ENCODE measurements around the gene CUX1. TPM values are rescaled to one million over a fixed set of nuclear protein-coding genes. Genes with fewer than 3 reads are reported as not detected.
"Not testable (repeated sequence)": the region's sequence is repeated elsewhere in the genome, so short reads cannot be mapped to it uniquely, and the experiment has no call there.

Gene CUX1
- total RNA-seq, 2 donors from 2014 or later = 24.7 to 26.2 TPM

DNA sequence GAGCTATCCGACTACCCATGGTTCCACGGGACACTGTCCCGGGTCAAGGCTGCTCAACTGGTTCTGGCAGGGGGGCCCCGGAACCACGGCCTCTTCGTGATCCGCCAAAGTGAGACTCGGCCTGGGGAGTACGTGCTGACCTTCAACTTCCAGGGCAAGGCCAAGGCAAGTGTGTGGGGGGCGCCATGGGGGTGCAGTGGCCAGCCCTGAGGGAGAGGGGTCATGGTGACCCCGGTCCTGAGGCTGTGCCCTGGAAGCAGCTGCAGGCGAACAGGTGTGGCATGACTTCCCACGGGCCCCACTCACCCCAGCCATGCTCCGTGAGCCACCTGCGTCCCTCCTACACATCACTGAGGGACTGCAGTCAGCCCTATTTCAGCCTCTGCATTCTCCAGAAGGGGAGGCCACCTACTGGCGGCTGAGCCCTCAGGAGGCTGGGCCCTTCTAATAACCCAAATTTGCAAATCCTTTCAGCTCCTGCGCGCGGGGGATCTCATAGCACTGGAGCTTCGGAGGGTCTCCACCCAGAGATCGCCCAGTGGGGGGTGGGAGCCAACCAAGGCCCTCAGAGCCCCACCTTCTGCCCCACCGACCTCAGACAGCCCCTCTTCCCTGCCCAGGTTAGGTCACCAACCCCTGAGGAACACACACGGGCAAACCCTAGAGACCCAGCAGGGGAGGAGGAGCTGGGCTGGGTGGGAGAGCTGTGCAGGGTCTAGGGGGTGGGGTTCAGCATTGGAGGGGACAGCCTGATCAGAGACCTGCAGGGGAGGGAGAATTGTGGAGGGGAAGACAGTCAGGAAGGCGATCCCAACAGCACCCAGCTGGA is 500.0 kb downstream of the CUX1 start:
- DNase-seq (no peak), ATAC-seq (replicated peaks in 1 of 2) (no peak)
- H3K4me3 Mint-ChIP-seq = no peak overlapping the region
- no peaks in the 10 kb centered on the region for H3K4me1 Mint-ChIP-seq (ENCODE audit: low read depth)
- no peaks in the 10 kb centered on the region for H3K36me3 Mint-ChIP-seq (ENCODE audit: insufficient read depth in 2 of 2)
- no peaks in the 10 kb centered on the region for H3K9me3 Mint-ChIP-seq
- H3K27ac Mint-ChIP-seq = no peak overlapping the region
- H3K27me3 Mint-ChIP-seq (ENCODE audit: low read depth) = peaks cover 2% of the 10 kb centered on the region

DNA sequence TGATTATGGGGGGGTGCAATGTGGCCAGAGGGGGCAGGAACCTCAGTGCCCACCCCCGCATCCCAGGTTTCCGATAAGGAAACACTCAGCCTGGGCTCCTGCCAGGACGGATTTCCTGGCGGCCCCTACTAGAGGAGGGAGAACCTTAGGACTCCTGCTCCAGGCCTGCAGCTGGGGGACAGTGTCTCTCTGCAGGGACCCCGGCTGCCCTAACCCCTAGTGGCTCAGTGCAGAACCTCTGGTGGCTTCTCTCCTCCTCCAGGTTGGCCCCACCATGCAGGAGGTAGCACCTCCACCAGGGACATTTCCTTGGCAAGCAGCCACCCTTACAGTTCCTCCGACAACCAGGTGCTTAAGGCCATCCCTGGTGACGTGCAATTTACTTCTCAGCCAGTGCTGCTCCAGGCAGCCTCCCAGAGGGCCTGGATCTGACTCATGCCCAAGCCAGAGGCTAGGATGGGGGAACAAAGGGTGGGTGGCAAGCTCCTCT is 501.1 kb downstream of the CUX1 start:
- Mint-ChIP-seq H3K36me3 (ENCODE audit: insufficient read depth in 2 of 2) (no peaks in the 10 kb centered on the region), H3K27ac (no peak overlapping the region)

DNA sequence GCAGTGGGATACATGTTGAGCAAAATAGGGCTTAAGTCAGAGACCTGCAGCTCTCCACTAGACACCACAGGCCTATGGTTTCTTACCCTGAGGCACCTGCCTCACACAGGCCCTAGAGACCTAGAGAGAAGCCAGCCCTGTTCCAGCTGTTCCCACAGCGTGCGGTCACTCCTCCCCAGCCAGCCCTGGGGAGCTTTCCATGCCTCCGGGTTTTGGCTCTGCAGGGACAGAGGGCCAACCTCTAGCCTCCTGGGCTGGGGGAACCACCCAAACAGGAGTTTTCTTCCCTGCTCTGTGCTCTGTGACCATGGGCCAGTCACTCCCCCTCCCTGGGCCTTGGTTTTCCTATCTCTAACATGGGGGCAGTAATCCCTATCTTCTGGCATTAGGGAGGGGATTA is 502.2 kb downstream of the CUX1 start:
- no peak overlapping the region for H3K4me3 Mint-ChIP-seq
- H3K36me3 Mint-ChIP-seq (ENCODE audit: insufficient read depth in 2 of 2) = no peaks in the 10 kb centered on the region
- no peak overlapping the region for H3K27ac Mint-ChIP-seq
- DNase-seq = no peak
- H3K9me3 Mint-ChIP-seq = no peaks in the 10 kb centered on the region
- peaks cover 14% of the 10 kb centered on the region for H3K27me3 Mint-ChIP-seq (ENCODE audit: low read depth)
- no peak for ATAC-seq (replicated peaks in 1 of 2)
- H3K4me1 Mint-ChIP-seq (ENCODE audit: low read depth) = no peaks in the 10 kb centered on the region

More for the DNA sequence above, 501.1 kb downstream of the CUX1 start:
- Mint-ChIP-seq H3K4me1 (ENCODE audit: low read depth) (no peaks in the 10 kb centered on the region), H3K27me3 (ENCODE audit: low read depth) (peaks cover 7% of the 10 kb centered on the region), H3K4me3 (no peak overlapping the region), H3K9me3 (no peaks in the 10 kb centered on the region)
- no peak for ATAC-seq (replicated peaks in 1 of 2)
- DNase-seq = no peak

DNA sequence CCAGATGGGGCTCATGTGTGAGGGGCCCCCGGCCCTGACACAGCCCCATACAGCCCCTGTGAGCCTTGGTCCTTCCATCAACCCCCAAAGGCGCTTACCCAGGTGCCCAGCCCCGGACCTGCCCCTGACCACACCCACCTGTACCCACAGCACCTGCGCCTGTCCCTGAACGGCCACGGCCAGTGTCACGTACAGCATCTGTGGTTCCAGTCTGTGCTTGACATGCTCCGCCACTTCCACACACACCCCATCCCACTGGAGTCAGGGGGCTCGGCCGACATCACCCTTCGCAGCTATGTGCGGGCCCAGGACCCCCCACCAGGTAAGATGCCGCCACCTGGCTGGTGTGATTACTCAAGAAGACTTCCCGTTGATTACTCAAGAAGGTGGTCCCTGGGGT is 502.8 kb downstream of the CUX1 start:
- no peaks in the 10 kb centered on the region for H3K36me3 Mint-ChIP-seq (ENCODE audit: insufficient read depth in 2 of 2)
- no peak overlapping the region for H3K27ac Mint-ChIP-seq
- ATAC-seq (replicated peaks in 1 of 2) (no peak), DNase-seq (no peak)
- H3K4me1 Mint-ChIP-seq (ENCODE audit: low read depth) = no peaks in the 10 kb centered on the region
- no peak overlapping the region for H3K4me3 Mint-ChIP-seq
- peaks cover 14% of the 10 kb centered on the region for H3K27me3 Mint-ChIP-seq (ENCODE audit: low read depth)
- H3K9me3 Mint-ChIP-seq = no peaks in the 10 kb centered on the region

DNA sequence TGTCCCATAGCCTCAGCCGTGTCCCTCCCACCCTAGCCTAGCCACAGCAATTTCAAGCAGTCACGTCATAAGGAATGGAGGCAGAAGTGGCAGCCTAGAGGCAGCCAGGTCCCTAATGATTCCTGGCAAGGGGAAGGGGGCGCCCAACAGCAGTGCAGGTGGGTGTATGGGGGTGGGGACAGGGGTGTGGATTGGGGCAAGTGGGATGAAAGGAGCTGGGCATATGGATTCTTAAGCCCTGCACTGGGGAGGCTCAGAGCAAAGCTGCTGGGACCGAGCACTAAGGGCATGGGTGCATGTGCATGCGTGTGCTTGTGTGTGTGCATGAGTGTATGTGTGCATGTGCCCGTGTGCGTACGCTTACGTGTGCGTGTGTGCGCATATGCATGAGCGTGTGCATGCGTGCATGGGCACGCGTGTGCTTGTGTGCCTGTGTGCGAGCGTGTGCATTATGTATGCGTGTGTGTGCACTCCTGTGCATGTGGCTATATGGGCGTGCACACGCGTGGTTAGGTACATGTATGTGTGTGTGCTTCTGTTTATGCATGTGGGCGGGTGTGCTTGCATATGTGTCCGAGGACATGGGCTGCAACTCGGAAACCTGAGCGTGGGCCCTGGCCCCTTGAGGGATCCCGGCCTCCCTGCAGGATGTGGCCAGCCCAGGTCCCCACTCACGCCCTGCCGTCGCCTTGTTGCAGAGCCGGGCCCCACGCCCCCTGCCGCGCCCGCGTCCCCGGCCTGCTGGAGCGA is 503.4 kb downstream of the CUX1 start:
- Mint-ChIP-seq H3K27me3 (ENCODE audit: low read depth) (peaks cover 14% of the 10 kb centered on the region), H3K4me1 (ENCODE audit: low read depth) (no peaks in the 10 kb centered on the region), H3K27ac (no peak overlapping the region), H3K4me3 (no peak overlapping the region), H3K9me3 (no peaks in the 10 kb centered on the region), H3K36me3 (ENCODE audit: insufficient read depth in 2 of 2) (no peaks in the 10 kb centered on the region)
- DNase-seq (no peak), ATAC-seq (replicated peaks in 1 of 2) (no peak)

DNA sequence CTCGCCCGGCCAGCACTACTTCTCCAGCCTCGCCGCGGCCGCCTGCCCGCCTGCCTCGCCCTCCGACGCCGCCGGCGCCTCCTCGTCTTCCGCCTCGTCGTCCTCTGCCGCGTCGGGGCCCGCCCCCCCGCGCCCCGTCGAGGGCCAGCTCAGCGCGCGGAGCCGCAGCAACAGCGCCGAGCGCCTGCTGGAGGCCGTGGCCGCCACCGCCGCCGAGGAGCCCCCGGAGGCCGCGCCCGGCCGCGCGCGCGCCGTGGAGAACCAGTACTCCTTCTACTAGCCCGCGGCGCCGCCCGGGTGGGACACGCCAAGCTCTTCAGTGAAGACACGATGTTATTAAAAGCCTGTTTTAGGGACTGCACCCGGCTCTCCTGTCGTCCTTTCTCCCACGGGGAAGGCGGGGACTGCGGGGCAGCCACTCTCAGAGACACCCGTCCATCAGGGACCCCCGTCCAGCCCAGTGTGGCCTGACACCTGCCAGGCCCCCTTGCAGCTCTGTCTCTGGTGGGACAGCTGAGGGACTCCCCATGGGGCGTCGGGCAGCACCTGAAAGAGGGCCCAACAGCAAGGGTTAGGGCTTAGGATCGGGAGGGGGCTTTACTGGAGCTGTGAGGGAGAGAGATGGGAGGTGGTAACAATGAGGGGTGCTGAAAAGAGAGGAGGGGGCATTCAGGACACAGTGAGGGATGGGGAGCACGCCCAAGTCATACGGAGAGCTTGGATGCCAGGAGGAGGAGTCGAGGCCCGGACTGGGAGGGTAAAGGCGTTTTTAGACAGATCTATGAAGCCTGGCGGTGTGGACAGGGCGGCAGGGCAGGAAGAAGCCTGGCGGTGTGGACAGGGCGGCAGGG is 504.1 kb downstream of the CUX1 start:
- Mint-ChIP-seq H3K27ac (no peak overlapping the region), H3K36me3 (ENCODE audit: insufficient read depth in 2 of 2) (no peaks in the 10 kb centered on the region)

DNA sequence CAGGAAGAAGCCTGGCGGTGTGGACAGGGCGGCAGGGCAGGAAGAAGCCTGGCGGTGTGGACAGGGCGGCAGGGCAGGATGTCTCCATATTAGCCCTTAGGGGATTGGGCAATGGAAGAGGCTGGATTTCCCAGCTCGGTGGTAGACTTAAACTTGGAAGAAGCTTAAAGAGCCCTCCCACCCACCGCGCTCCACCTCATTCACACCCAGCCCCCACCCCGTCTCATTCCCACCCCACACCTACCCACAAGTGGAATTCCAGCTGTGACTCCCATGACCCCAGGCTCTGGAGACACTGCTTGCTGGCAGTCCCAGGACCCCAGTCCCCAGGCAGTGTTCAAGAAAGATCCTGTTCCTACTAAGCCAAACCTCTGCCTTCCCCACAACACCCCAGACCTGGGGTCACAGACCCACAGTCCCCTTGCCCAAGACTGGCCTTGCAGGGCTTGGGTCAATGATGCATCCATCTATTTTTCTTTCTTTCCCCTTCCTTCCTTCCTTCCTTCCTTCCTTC is 504.8 kb downstream of the CUX1 start:
- Mint-ChIP-seq H3K4me1 (ENCODE audit: low read depth) (no peaks in the 10 kb centered on the region), H3K9me3 (no peaks in the 10 kb centered on the region), H3K27ac (no peak overlapping the region), H3K4me3 (no peak overlapping the region), H3K36me3 (ENCODE audit: insufficient read depth in 2 of 2) (no peaks in the 10 kb centered on the region), H3K27me3 (ENCODE audit: low read depth) (peaks cover 23% of the 10 kb centered on the region)
- ATAC-seq (replicated peaks in 1 of 2) (no peak), DNase-seq (no peak)

More for the DNA sequence above, 504.1 kb downstream of the CUX1 start:
- H3K4me1 Mint-ChIP-seq (ENCODE audit: low read depth) = no peaks in the 10 kb centered on the region
- DNase-seq (peak; percentile 22 to 25), ATAC-seq (replicated peaks in 1 of 2) (peak; percentile 64 to 73)
- no peaks in the 10 kb centered on the region for H3K9me3 Mint-ChIP-seq
- peak overlapping the region in 1 of 2 donors; percentile 47 for H3K4me3 Mint-ChIP-seq
- peaks cover 16% of the 10 kb centered on the region for H3K27me3 Mint-ChIP-seq (ENCODE audit: low read depth)

DNA sequence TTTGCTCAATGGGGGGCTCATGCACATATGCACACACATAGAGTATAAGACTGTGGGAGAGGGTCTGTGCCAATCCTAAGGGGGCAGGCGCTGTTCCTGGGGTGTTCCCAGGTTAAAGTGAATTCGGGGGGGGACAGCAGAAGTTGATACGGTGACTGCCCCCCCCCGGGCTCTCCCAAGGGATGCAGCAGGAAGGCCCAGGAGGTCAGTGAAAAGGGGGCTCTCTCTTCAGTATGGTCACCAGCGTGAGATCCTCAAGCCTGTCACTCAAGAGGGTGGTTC is 506.4 kb downstream of the CUX1 start:
- H3K4me1 Mint-ChIP-seq (ENCODE audit: low read depth) = no peaks in the 10 kb centered on the region

DNA sequence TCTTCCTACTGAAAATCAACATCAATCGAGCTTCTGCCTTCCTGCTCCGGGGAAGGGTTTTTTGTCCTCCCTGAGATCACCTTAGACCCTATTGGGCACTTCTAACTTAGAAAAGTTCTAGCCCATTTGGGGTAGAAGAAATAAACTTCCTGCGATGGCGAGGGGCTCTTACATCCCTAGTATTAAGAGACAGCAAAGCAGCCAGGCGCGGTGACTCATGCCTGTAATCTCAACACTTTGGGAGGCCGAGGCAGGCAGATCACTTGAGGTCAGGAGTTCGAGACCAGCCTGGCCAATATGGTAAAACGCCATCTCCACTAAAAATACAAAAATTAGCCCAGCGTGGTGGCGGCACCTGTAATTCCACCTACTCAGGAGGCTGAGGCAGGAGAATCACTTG is 507.7 kb downstream of the CUX1 start:
- not testable (repeated sequence) for ATAC-seq (replicated peaks in 1 of 2); H3K27ac Mint-ChIP-seq; H3K36me3 Mint-ChIP-seq (ENCODE audit: insufficient read depth in 2 of 2); H3K4me1 Mint-ChIP-seq (ENCODE audit: low read depth); H3K4me3 Mint-ChIP-seq; DNase-seq; H3K9me3 Mint-ChIP-seq
- H3K27me3 Mint-ChIP-seq (ENCODE audit: low read depth) = peaks cover 29% of the 10 kb centered on the region

More for the DNA sequence above, 506.4 kb downstream of the CUX1 start:
- peaks cover 29% of the 10 kb centered on the region for H3K27me3 Mint-ChIP-seq (ENCODE audit: low read depth)
- no peaks in the 10 kb centered on the region for H3K36me3 Mint-ChIP-seq (ENCODE audit: insufficient read depth in 2 of 2)
- H3K4me3 Mint-ChIP-seq = no peak overlapping the region
- ATAC-seq (replicated peaks in 1 of 2) (no peak), DNase-seq (no peak)
- no peaks in the 10 kb centered on the region for H3K9me3 Mint-ChIP-seq
- H3K27ac Mint-ChIP-seq = no peak overlapping the region

DNA sequence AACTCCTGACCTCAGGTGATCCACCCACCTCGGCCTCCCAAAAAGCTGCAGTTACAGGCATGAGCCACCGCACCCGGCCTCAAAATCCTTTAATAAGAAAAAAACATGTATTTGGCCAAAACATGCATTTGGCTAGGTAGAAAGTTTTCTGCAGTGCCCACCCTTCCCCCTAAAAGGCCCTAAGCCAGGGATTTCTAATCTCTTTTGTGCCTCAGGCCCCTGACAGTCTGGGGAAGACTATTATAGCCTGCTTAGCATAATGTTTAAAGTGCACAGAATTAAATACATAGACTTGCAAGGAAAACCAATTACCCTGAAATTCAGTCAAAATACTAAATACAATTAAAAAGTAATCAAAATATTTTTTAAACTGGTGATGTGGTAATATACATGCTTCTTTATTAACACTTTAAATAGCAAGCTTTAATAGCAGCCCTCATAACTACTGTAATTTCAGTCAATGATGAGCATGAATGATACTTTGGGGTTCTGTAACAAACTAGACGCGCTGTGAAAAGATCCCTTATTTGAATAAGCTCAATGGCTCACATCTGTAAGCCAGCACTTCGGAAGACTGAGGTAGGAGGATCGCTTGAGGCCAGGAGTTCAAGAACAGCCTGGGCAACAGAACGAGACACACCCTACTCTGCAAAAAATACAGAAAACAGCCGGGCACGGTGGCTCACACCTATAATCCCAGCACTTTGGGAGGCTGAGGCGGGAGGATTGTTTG is 508.9 kb downstream of the CUX1 start:
- Mint-ChIP-seq H3K9me3 (no peaks in the 10 kb centered on the region), H3K27me3 (ENCODE audit: low read depth) (peaks cover 29% of the 10 kb centered on the region), H3K4me3 (no peak overlapping the region), H3K4me1 (ENCODE audit: low read depth) (no peaks in the 10 kb centered on the region), H3K36me3 (ENCODE audit: insufficient read depth in 2 of 2) (no peaks in the 10 kb centered on the region), H3K27ac (no peak overlapping the region)
- DNase-seq (no peak), ATAC-seq (replicated peaks in 1 of 2) (no peak)

DNA sequence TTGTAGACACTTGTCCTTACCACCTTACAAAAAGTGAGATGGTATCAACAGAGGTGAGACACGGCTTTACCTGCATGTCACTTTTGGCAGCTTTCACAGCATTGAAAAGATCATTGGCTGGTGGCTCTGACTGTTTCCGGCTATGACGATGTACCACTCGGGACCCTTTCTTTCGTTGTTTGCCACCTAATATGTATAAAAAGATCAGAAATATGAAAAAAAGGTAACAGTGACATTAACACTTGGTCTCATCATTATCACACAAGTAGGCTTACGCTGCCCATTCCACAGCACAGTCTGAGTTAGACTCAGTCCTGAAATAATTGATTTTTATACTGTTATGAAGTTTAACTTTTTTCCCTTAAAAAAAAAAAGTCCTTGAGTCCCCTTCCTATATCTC is 509.8 kb downstream of the CUX1 start:
- not testable (repeated sequence) for H3K27ac Mint-ChIP-seq; ATAC-seq (replicated peaks in 1 of 2); H3K4me1 Mint-ChIP-seq (ENCODE audit: low read depth); H3K9me3 Mint-ChIP-seq; H3K36me3 Mint-ChIP-seq (ENCODE audit: insufficient read depth in 2 of 2); H3K4me3 Mint-ChIP-seq; DNase-seq
- H3K27me3 Mint-ChIP-seq (ENCODE audit: low read depth) = peaks cover 29% of the 10 kb centered on the region

DNA sequence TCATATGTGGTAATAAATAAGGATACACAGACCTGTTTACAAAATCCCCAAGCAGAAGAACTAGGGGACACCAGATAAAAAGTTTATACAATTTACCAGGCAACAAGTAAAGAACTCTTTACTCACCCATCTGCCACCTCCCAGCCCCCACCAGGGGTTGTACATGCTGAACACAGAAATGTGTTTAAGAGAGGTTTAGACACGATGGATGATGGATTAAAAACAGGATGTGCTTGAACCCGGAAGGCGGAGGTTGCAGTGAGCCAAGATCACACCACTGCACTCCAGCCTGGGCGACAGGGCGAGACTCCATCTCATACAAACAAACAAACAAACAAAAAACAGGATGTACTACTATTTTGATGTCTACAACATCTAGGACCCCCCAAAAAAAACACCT is 511.4 kb downstream of the CUX1 start:
- H3K9me3 Mint-ChIP-seq; H3K36me3 Mint-ChIP-seq (ENCODE audit: insufficient read depth in 2 of 2); DNase-seq; ATAC-seq (replicated peaks in 1 of 2); H3K27ac Mint-ChIP-seq; H3K4me1 Mint-ChIP-seq (ENCODE audit: low read depth): not testable (repeated sequence)
- Mint-ChIP-seq H3K4me3 (peak overlapping the region in 1 of 2 donors; percentile 22), H3K27me3 (ENCODE audit: low read depth) (peaks cover 20% of the 10 kb centered on the region)
